Measurements from ENCODE around the gene SCN10A.

Gene SCN10A

GRCh38 chr3:38651153-38651789, 164.7 kb downstream of the SCN10A start:
- DNase-seq (ENCODE audit: low read depth): peak; percentile 63

GRCh38 chr3:38650248-38650951, 165.6 kb downstream of the SCN10A start:
- no peak for DNase-seq (ENCODE audit: low read depth)

GRCh38 chr3:38649500-38650247, 166.3 kb downstream of the SCN10A start, which contains the start of gene SCN5A:
Gene SCN5A, minus strand, starts transcription at chr3:38649687. Its CDS starts 16,380 bp downstream, at chr3:38633307.
- DNase-seq (ENCODE audit: low read depth): peak; percentile 34

GRCh38 chr3:38648659-38649499, 167.1 kb downstream of the SCN10A start:
- no peak for DNase-seq (ENCODE audit: low read depth)

GRCh38 chr3:38648024-38648658, 167.9 kb downstream of the SCN10A start:
- DNase-seq (ENCODE audit: low read depth): no peak

GRCh38 chr3:38647217-38647970, 168.6 kb downstream of the SCN10A start:
- DNase-seq (ENCODE audit: low read depth): no peak
